GM19455 (cell line): ENCODE measurements around the gene CTSL.
"Not testable (repeated sequence)": the region's sequence is repeated elsewhere in the genome, so short reads cannot be mapped to it uniquely, and the experiment has no call there.

ENCODE experiments used
- ATAC-seq: cut with Tn5 transposase; IDR thresholded peaks from one replicate; pipeline ENCODE4 v1.9.1; 2021; ENCODE audit not compliant: unreplicated experiment

Gene CTSL

DNA sequence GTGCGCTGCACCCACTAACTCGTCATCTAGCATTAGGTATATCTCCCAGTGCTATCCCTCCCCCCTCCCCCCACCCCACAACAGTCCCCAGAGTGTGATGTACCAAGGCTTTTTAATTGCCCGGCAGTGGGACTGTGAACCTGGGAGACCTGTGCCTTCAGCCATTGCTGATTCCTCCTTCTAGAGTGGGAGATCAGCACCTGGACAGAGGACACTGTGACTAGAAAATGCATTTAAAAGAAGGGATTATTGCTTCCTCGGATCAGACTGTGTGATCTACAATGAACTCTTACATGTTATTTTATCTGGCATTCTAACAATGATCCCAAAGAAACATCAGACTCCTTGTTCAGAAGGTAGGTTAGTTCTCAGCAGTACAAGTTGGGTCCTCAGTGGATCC, 25.9 kb downstream of the CTSL start:
- ATAC-seq = no peak

- no peak for ATAC-seq
Measured at GRCh38 chr9:87753313-87753712, 27.4 kb downstream of the CTSL start.

DNA sequence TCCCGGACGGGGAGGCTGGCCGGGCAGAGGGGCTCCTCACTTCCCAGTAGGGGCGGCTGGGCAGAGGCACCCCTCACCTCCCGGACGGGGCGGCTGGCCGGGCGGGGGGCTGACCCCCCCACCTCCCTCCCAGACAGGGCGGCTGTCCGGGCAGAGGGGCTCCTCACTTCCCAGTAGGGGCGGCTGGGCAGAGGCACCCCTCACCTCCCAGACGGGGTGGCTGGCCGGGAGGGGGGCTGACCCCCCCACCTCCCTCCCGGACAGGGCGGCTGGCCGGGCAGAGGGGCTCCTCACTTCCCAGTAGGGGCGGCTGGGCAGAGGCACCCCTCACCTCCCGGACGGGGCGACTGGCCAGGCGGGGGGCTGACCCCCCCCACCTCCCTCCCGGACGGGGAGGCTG, 32.4 kb downstream of the CTSL start:
- ATAC-seq = not testable (repeated sequence)

DNA sequence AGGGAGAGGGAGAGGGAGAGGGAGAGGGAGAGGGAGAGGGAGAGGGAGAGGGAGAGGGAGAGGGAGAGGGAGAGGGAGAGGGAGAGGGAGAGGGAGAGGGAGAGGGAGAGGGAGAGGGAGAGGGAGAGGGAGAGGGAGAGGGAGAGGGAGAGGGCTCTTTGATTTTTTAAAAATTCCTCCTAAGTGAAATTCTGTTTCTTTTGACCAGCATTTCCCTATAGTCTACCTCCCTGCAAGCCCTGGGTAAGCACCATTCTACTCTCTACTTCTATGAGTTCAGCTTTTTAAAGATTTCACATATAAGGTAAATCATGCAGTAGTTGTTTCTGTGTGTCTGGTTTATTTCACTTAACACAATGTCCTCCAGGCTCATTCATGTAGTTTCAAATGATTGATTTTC, 34.1 kb downstream of the CTSL start:
- ATAC-seq = not testable (repeated sequence)

DNA sequence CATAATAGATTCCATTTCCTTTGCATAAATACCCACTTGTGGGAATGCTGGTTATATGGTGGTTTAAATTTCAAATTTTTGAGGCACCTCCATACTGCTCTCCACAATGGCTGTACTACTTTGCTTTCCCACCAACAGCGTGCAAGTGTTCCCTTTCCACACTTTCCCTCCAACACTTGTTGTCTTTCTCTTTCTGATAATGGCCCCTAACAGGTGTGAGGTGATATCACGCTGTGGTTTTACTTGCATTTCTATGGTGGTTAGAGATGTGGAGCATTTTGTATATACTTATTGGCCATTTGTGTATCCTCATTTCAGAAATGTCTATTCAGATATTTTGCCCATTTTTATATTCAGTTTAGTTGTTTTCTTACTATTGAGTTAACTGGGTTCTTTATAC, 34.6 kb downstream of the CTSL start:
- no peak for ATAC-seq

DNA sequence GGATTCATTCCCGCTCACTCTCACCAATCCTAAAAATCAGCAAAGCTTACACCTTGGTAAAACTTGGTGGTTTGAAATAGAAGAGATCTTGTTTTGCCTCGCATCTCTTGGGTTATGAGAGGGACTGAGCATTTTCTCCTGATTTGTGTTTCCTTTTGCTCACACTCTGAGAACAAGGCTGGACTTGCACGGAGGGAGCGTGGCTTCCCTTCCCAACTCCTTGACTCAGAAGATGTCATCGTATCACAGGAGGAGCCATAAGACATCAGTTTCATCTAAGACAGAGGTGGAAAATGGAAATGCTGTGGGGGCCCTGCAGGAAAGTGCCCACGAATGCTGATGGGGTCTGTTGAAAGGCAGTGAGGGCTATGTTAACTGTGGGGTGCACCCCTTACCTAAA, 37.4 kb downstream of the CTSL start:
- ATAC-seq = no peak

DNA sequence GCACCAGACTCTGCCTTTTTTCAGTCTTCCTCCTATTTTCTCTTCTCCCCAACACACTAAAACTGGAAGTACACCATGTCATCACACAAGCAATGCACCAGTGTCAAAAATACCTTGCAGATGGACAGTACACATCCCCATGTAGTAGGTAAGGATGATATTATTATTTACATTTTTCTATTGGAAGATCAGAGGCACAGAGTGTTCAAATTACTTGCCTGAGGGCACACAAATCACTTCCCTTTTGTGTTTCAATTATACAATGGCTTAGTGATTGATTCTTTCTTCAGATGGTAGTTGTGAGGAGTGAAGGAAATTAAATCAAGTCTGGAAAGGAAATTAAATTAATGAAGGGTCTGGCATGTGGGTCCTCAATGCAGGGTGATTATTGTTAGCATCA, 39.6 kb downstream of the CTSL start:
- no peak for ATAC-seq

- ATAC-seq = no peak
Measured at GRCh38 chr9:87766697-87767096, 40.8 kb downstream of the CTSL start.

DNA sequence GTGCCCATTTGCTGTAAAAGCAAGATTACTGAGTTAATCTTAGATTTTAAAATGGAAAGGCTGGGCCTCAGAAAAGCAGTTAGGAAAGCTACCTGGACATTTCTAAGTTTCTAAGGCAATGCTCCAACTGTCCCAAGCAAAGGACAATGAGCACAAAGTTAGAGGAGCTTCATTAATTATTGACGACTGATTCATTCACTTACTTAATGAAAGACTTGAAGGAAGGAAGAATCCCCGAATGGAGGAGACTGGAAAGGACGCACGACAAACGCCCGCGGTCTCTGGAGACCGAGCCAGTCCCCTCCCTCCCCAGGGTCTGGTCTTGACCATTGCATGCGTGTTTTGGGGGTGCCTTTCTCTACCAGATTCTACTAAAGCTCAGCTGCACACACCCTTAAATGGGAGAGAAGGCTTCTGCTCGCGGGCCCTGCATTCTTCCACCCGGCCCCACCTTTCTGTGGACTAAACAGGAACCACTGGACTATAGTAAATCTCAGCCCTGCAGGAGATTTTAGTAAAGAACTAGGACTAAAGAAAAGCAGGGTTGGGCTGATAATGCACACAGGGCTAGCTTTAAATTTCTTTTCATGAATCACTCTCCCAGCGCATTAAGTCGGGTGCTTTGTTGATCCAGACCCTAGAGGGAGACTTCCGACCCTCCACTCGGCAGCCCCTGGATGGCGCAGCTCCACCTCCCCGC, 44.8 kb downstream of the CTSL start:
- no peak for ATAC-seq

DNA sequence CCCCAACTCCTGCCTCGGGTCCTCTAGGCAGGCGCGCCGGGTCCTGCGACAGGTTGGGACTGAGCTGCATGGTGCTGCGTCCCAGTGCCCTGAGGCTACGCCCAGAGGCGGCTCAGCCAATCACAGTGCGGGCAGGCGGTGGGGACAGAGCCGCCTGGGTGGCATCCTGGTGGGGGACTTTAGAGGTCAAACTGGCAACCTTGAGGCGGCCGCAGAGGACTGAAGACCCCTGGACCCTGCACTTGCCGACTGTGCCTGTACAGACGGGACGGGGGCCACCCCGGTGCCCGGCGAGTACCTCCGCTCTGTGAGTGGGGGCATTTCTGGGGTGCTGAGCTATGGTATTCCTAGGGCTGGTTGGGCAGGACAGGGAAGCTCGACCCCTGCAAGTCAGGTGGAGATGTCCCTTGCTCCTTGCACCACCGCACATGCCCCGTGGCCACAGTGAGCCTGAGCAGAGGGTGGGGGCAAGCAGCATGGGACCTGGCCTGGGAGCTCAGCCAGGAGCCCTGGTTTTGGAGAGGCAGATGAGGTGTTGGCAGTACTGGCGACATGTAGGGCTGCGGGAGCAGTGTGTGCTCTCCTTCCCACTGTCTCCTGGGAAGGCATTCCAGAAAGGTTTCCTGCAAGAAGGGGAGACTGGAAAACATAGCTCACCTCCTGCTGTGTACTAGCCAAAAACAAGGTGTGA, 45.5 kb downstream of the CTSL start:
- ATAC-seq = no peak

DNA sequence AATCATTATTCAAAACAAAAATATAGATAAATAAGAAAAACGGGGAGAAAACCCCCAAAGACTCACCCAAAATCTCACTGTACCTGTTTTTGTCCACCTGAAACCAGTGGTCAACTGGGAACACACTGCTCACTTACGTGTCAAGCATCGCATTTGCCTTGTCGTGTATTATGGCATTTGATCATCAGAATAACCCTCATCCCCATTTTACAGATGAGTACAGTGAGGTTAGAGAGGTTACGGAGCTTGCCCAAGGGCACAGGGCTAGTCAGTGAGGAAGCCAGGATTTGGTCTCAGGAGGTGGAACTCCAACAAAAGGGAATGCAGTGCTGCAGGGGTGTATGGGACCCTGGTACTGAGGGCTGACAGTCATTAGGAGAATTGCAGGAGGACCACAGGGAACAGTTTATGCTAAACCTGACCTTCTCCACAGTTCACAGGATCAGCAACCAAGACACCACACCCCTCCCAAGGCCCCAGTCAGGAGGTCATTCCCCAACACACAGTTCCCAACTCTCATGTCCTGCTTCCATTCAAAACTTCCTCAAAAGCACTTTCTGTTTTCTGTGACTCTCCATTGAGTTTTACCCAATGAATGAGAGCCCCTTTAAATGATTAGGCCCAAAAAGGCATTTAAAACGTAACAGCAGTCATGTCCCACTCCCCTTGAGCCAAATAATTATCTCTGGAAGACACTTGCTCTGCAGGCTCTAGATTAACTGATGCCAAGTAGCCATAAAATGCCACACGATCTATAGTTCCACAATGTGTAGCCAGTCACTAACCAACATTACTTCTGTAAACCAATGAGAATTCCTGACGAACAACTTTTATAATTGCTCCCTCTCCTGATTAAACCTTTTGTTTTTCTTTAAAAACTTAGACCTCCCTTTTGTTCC, 50.8 kb downstream of the CTSL start:
- ATAC-seq = no peak

DNA sequence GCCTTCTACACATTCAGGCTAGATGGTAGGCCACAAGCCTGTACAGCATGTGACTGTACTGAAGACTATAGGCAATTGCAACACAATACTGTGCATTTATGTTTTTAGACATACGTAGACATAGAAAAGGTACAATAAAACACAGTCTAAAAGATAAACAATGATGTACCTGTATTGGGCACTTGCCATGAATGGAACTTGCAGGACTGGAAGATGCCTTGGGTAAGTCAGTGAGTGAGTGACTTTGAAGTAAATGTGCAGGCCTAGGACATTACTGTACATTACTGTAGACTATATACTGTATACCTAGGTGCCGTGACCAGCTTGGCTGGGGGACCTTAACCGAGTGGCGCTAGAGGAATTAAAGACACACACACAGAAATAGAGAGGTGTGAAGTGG, 53.1 kb downstream of the CTSL start:
- no peak for ATAC-seq
